WTC11 (cell line): Measurements from ENCODE around the gene MAPK14.

Experiments used
- ATF1 ChIP-seq: sonication (generic); formaldehyde crosslinking; IDR thresholded peaks from 2 replicates; pipeline ENCODE4 v1.8.1; 2023; ENCODE audit warnings: mild to moderate bottlenecking, moderate library complexity, missing genetic modification reagents
- ATF3 ChIP-seq: sonication (generic); formaldehyde crosslinking; conservative IDR thresholded peaks from 2 replicates; pipeline ENCODE4 v1.8.1; 2022; ENCODE audit warnings: mild to moderate bottlenecking, missing genetic modification reagents
- CBFB ChIP-seq: sonication (generic); formaldehyde crosslinking; IDR thresholded peaks from 2 replicates; pipeline ENCODE4 v1.8.1; 2022; ENCODE audit warnings: mild to moderate bottlenecking, low read depth, missing genetic modification reagents
- CTCF ChIP-seq: fragments of 200-600 bp; IDR thresholded peaks from 2 replicates; pipeline ENCODE4 v1.8.0; 2022; ENCODE audit warnings: antibody characterized with exemption
- E2F5 ChIP-seq: sonication (generic); formaldehyde crosslinking; IDR thresholded peaks from 2 replicates; pipeline ENCODE4 v1.8.1; 2022; ENCODE audit warnings: mild to moderate bottlenecking, moderate library complexity, missing genetic modification reagents
- FOXK1 ChIP-seq: sonication (generic); formaldehyde crosslinking; IDR thresholded peaks from 2 replicates; pipeline ENCODE4 v1.8.0; 2022; ENCODE audit warnings: mild to moderate bottlenecking, moderate library complexity, missing genetic modification reagents
- KAT7 ChIP-seq: sonication (generic); formaldehyde crosslinking; IDR thresholded peaks from 2 replicates; pipeline ENCODE4 v1.8.1; 2023; ENCODE audit warnings: missing genetic modification reagents, mild to moderate bottlenecking, borderline replicate concordance
- MXD4 ChIP-seq: fragments of 250-450 bp; sonication (Bioruptor Pico); IDR thresholded peaks from 2 replicates; pipeline ENCODE4 v1.8.0; 2021; ENCODE audit warnings: mild to moderate bottlenecking, moderate library complexity, borderline replicate concordance
- NR1H2 ChIP-seq: sonication (generic); formaldehyde crosslinking; IDR thresholded peaks from 2 replicates; pipeline ENCODE4 v1.9.0; 2021; ENCODE audit warnings: mild to moderate bottlenecking, moderate library complexity, missing genetic modification reagents
- SMAD3 ChIP-seq: sonication (generic); formaldehyde crosslinking; IDR thresholded peaks from 2 replicates; pipeline ENCODE4 v1.8.0; 2022; ENCODE audit warnings: missing genetic modification reagents, mild to moderate bottlenecking, borderline replicate concordance
- STAT6 ChIP-seq: sonication (generic); formaldehyde crosslinking; conservative IDR thresholded peaks from 2 replicates; pipeline ENCODE4 v1.8.1; 2023; ENCODE audit warnings: mild to moderate bottlenecking, low read depth, missing genetic modification reagents, moderate library complexity
- TEAD4 ChIP-seq: sonication (generic); formaldehyde crosslinking; IDR thresholded peaks from 2 replicates; pipeline ENCODE4 v1.8.0; 2022; ENCODE audit warnings: mild to moderate bottlenecking, missing genetic modification reagents
- TF ChIP-seq, protein P1 (sequence below): sonication (generic); formaldehyde crosslinking; IDR thresholded peaks from 2 replicates; pipeline ENCODE4 v1.8.1; 2023; ENCODE audit warnings: mild to moderate bottlenecking, moderate library complexity, missing genetic modification reagents
- TF ChIP-seq, protein P2 (sequence below): sonication (generic); formaldehyde crosslinking; IDR thresholded peaks from 2 replicates; pipeline ENCODE4 v1.8.1; 2023; ENCODE audit warnings: mild to moderate bottlenecking, missing genetic modification reagents, moderate library complexity

- TF ChIP-seq CTCF (no peak), KAT7 (CRISPR knock-in tag) (no peak), SMAD3 (CRISPR knock-in tag) (no peak), FOXK1 (CRISPR knock-in tag) (no peak), STAT6 (CRISPR knock-in tag) (no peak), E2F5 (CRISPR knock-in tag) (no peak), TEAD4 (CRISPR knock-in tag) (no peak), ATF3 (CRISPR knock-in tag) (no peak), CBFB (CRISPR knock-in tag) (no peak), MXD4 (CRISPR knock-in tag) (no peak), ATF1 (CRISPR knock-in tag) (no peak), NR1H2 (CRISPR knock-in tag) (no peak)
- TF ChIP-seq, protein P1, sequence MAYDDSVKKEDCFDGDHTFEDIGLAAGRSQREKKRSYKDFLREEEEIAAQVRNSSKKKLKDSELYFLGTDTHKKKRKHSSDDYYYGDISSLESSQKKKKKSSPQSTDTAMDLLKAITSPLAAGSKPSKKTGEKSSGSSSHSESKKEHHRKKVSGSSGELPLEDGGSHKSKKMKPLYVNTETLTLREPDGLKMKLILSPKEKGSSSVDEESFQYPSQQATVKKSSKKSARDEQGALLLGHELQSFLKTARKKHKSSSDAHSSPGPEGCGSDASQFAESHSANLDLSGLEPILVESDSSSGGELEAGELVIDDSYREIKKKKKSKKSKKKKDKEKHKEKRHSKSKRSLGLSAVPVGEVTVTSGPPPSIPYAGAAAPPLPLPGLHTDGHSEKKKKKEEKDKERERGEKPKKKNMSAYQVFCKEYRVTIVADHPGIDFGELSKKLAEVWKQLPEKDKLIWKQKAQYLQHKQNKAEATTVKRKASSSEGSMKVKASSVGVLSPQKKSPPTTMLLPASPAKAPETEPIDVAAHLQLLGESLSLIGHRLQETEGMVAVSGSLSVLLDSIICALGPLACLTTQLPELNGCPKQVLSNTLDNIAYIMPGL (CRISPR knock-in tag): no peak
- TF ChIP-seq, protein P2, sequence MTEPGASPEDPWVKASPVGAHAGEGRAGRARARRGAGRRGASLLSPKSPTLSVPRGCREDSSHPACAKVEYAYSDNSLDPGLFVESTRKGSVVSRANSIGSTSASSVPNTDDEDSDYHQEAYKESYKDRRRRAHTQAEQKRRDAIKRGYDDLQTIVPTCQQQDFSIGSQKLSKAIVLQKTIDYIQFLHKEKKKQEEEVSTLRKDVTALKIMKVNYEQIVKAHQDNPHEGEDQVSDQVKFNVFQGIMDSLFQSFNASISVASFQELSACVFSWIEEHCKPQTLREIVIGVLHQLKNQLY (CRISPR knock-in tag): no peak
These were observed 99.2 kb downstream of the MAPK14 start for GRCh38 chr6:36126553-36127458.
